Measurements from ENCODE around the gene SPSB4. TPM values are rescaled to one million over a fixed set of nuclear protein-coding genes. Genes with fewer than 3 reads are reported as not detected.

The SPSB4 gene
- total and polyA plus RNA-seq, 2 of the 13 experiments (the other 11 are each of a cell fraction or from before 2014, with no cell fraction given), result not detected

- TF ChIP-seq ATF7-NPFF (CRISPR knock-in tag; IDR thresholded peaks at IDR 0.05; ENCODE audit: low read depth) (no peak), AFF4 (CRISPR knock-in tag; IDR thresholded peaks at IDR 0.05) (no peak), ZBTB49 (CRISPR knock-in tag; IDR thresholded peaks at IDR 0.05; ENCODE audit: borderline replicate concordance) (no peak), ZGPAT (CRISPR knock-in tag; IDR thresholded peaks at IDR 0.05) (no peak)
These were observed 14.1 kb downstream of the SPSB4 start (continued) for GRCh38 chr3:141065258-141065657.
